ENCODE data around the gene PHPT1.
"Not testable (repeated sequence)": the region's sequence is repeated elsewhere in the genome, so short reads cannot be mapped to it uniquely, and the experiment has no call there.

Gene PHPT1

GRCh38 chr9:136860933-136861873 lies 12.0 kb downstream of the PHPT1 start:
- no peak for DNase-seq (ENCODE audit: low read depth)

GRCh38 chr9:136861874-136862457 lies 12.8 kb downstream of the PHPT1 start:
- DNase-seq (ENCODE audit: low read depth): no peak

GRCh38 chr9:136862849-136863622 lies 13.8 kb downstream of the PHPT1 start:
- no peak for DNase-seq (ENCODE audit: low read depth)

GRCh38 chr9:136863623-136864273 lies 14.5 kb downstream of the PHPT1 start:
- no peak for DNase-seq (ENCODE audit: low read depth)

- DNase-seq (ENCODE audit: low read depth): no peak
Measured at GRCh38 chr9:136865041-136865767, 16.0 kb downstream of the PHPT1 start.

- DNase-seq (ENCODE audit: low read depth): no peak
Measured at GRCh38 chr9:136865768-136866103, 16.5 kb downstream of the PHPT1 start.

- not testable (repeated sequence) for DNase-seq (ENCODE audit: low read depth)
Measured at GRCh38 chr9:136866898-136867421, 17.8 kb downstream of the PHPT1 start.

GRCh38 chr9:136867480-136867879 lies 18.3 kb downstream of the PHPT1 start:
- DNase-seq (ENCODE audit: low read depth): no peak

- DNase-seq (ENCODE audit: low read depth): no peak
Measured at GRCh38 chr9:136867917-136868316, 18.7 kb downstream of the PHPT1 start.

- no peak for DNase-seq (ENCODE audit: low read depth)
Measured at GRCh38 chr9:136868644-136869043, 19.4 kb downstream of the PHPT1 start.

GRCh38 chr9:136869611-136870010 lies 20.4 kb downstream of the PHPT1 start:
- DNase-seq (ENCODE audit: low read depth): not testable (repeated sequence)

GRCh38 chr9:136875155-136875554 lies 25.9 kb downstream of the PHPT1 start:
- no peak for DNase-seq (ENCODE audit: low read depth)

GRCh38 chr9:136876476-136876875 lies 27.3 kb downstream of the PHPT1 start:
- no peak for DNase-seq (ENCODE audit: low read depth)

- no peak for DNase-seq (ENCODE audit: low read depth)
Measured at GRCh38 chr9:136880651-136881050, 31.4 kb downstream of the PHPT1 start.

GRCh38 chr9:136881691-136882108 lies 32.5 kb downstream of the PHPT1 start:
- no peak for DNase-seq (ENCODE audit: low read depth)

GRCh38 chr9:136882109-136882946 lies 33.1 kb downstream of the PHPT1 start:
- DNase-seq (ENCODE audit: low read depth): peak; percentile 56

GRCh38 chr9:136882947-136883283 lies 33.7 kb downstream of the PHPT1 start:
- DNase-seq (ENCODE audit: low read depth): not testable (repeated sequence)

GRCh38 chr9:136883670-136884069 lies 34.5 kb downstream of the PHPT1 start:
- DNase-seq (ENCODE audit: low read depth): not testable (repeated sequence)

GRCh38 chr9:136885950-136886578 lies 36.9 kb downstream of the PHPT1 start, which contains the start of gene TRAF2:
TSS of gene TRAF2 (plus strand) at chr9:136886516. CDS start at chr9:136898741, 12,225 bp downstream.
- peak; percentile 100 for DNase-seq (ENCODE audit: low read depth)
